T follicular helper cell (primary cell): ENCODE data around the gene CELF1.
"Not testable (repeated sequence)": the region's sequence is repeated elsewhere in the genome, so short reads cannot be mapped to it uniquely, and the experiment has no call there.

Source experiments
- DNase-seq: peaks from one replicate; pipeline ENCODE4 v3.0.0-alpha.2; 2020; ENCODE audit warnings: low read depth

Gene CELF1

DNA sequence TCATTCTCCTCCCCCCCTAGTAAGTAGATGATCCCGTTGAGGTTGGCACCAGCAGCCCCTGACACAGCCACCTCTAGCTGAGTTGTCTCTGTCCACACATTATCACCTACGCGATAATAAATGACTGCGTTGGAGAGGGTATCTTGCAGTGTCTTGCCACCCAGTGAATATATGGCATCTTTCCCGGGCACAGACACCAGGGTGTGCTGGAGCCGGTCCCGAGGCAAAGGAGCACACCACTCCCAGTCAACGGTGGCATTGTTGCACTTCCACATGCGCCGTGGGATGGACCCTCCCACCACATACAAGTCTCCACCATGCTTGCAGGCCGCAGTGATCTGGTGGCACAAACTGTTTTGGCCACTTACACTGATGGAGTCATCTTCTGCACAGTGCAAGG is 20.4 kb upstream of the CELF1 start:
- no peak for DNase-seq

DNA sequence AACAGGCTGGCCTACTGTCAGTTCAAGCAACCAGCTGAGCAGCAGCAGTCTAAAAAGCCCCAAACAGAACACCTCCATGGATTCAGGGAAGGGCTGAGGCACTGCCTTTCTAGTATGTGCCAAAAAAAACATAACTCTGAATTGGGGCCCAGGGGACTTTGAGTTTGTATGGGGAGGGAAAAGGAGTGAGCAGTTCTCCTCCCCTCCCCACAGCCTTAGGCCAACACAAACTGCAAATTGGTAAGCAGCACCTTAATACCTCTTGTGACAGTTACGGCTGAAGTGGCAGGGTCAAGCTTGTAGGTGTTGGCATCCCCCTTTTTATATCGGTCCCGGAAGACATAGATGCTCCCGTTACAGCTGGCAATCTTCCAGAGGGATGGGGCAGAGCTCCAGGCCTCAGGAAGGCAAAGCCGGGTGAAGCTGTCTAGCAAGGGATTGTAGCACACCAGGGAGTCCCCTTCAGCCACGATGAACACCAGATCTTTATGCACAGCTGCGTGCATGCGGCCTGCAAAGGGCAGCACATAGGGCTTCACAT is 19.9 kb upstream of the CELF1 start:
- no peak for DNase-seq

DNA sequence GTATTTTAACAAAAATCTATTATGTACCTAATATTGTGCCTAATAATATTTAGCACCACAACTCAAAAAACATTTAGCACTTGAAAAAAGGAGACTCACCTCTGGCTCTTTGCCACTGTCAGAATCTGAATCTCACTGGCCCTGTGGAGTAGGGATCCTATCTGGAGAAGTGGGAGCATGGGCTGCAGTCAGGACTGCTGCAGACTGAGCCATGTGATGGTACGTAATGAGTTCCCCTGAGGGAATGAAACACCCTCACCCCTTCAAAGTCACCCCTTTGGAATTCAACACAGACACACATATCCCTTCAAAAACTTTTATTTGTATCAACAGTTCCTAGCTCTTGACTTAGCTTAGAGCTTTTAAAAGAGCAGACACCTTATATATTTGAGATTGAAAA is 19.0 kb upstream of the CELF1 start:
- DNase-seq: no peak

DNA sequence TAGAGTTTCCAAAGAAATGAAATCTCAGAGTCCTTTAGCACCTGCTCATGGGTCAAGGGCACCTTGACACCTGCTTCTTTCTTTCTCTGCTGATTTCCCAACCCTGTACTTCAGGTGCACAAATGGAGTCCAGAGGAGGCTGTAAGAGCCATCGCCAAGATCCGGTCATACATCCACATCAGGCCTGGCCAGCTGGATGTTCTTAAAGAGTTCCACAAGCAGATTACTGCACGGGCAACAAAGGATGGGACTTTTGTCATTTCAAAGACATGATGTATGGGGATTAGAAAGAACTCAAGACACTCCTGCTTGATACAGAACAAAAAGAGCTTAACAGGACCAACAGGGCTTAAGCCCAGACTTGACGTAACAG is 18.4 kb upstream of the CELF1 start:
- DNase-seq: no peak

DNA sequence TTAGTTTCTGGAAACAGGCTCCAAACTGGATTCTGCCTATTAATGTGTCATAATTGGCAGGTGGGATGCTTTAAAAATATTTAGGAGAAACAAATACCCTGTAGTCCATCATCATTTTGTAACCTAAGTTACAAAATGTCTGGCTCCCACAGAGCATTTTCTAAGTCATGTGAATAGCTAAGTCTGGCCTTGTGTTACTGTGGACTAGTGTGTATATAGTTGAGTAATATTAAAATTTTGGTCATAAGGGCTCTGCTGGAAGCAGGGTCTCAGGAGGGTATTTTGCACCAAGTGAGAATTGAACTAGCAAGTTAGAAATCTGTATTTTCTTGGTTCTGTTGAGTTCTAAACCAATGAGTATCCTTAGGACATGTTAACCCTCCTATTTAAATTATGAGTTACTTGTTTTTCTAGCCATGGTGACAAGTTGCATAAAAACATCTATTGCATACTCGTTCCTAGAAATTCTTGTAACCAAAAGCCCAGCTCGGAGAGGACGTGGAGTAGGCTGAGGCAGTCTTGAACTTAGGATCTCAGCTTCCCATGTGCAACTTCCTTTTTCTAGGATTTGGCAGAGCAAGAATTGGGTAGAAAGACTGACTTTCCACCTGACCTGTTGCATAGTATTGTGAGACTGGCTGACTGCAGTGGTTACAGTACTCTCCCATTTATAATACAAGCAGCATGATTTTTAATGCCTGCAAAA is 17.9 kb upstream of the CELF1 start:
- DNase-seq: no peak

DNA sequence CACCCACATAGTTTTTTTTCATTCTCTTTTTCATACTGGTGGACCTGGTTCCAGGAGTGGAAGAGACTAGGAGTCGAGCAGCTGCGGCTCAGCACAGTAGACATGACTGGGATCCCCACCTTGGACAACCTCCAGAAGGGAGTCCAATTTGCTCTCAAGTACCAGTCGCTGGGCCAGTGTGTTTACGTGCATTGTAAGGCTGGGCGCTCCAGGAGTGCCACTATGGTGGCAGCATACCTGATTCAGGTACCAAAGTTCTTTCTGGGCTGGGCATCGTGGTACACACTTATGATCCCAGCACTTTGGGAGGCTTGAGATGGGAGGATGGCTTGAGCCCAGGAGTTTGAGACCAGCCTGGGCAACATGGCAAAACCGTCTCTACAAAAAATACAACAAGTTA is 16.7 kb upstream of the CELF1 start:
- no peak for DNase-seq

DNA sequence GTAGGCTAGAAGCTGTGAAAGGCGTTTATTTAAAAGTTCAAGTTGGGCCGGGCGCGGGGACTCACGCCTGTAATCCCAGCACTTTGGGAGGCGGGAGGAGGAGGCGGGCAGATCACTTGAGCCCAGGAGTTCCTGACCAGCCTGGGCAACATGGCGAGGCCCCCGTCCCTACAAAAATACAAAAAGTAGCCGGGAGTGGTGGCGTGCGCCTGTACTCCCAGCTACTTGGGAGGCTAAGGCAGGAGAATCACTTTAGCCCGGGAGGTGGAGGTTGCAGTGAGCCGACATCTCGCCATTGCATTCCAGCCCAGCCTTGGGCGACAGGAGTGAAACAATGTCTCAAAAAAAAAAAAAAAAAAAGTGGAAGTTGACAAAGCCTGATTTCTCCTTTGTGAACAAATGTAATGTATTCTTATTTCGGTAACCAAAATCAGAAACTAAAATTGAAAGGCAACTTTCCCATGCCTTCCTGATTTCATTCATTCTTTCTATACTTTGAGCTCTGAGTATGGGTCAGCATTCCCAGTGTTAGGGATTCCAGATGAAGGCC is 13.3 kb upstream of the CELF1 start:
- no peak for DNase-seq

DNA sequence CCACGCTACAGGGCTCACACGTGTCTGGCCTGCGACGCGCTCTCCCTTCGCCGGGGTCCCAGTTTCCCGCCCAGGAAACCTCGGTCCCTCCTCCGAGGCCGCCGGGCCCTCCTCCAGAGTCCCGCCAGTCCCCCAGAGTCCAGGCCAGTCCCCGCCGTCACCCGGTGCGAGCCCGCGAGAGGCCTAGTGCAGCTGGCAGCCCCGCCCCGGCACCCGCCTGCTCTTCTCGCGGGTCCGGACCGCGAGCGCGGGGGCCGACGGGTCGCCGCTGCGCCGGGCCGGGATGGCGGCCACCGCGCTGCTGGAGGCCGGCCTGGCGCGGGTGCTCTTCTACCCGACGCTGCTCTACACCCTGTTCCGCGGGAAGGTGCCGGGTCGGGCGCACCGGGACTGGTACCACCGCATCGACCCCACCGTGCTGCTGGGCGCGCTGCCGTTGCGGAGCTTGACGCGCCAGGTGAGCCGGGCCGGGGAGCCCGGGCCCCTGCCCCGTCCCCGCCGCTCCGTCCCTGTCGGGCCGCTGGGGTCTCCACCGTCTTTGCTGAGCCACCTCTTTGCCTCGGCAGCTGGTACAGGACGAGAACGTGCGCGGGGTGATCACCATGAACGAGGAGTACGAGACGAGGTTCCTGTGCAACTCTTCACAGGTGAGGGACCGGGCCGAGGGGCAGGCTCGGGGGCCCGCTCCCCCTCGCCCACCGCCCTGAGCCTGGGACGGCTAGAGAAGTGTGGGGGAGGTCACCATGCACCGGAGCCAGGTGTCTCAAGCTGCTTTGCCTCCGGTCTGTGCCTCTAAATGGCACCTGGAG is 12.6 kb upstream of the CELF1 start, which contains the start of gene PTPMT1:
PTPMT1 (plus strand) TSS at position 260 of the 809 bp plus-strand sequence; CDS start at position 284, 24 bp downstream.
- DNase-seq: peak; percentile 26

DNA sequence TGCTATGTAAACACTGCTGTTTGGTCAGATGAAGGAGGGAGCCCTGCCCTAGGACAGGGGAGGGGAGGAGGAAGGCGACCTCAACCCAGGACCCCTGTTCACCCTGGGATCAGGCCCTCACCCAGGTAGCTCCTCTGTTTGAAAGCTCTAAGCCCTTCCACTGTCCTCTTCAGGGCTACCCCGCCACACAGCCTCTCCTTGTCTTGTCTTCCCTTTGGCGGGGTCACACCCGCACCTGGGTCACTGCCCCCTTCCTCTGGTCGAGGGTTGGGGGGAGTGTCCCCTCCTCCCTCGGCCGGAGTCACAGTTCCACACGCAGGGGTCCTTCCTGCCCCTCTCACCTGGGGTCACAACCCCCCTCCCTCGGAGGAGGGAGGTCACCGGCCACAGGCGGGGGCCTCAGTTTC is 12.0 kb upstream of the CELF1 start:
- no peak for DNase-seq

DNA sequence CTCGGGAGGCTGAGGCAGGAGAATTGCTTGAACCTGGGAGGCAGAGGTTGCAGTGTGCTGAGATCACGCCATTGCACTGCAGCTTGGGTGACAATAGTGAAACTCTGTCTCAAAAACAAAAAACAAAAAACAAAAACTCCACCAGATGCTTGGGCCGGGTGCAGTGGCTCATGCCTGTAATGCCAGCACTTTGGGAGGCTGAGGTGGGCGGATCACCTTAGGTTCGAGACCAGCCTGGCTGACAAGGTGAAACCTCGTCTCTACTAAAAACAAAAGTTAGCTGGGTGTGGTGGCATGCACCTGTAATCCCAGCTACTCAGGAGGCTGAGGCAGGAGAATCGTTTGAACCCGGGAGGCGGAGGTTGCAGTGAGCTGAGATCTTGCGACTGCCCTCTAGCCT is 11.4 kb upstream of the CELF1 start:
- DNase-seq: not testable (repeated sequence)

DNA sequence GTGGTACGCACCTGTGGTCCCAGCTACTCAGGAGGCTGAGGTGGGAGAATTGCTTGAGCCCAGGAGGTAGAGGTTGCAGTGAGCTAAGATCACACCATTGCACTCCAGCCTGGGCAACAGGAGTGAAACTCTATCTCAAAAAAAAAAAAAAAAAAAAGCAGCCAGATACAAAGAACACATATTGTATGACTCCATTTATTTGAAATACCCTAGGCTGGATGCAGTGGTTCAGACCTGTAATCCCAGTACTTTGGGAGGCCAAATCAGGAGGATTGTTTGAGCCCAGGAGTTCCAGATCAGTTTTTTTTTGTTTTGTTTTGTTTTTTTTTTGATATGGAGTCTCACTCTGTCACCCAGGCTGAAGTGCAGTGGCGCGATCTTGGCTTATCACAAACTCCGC is 9.5 kb upstream of the CELF1 start:
- not testable (repeated sequence) for DNase-seq

DNA sequence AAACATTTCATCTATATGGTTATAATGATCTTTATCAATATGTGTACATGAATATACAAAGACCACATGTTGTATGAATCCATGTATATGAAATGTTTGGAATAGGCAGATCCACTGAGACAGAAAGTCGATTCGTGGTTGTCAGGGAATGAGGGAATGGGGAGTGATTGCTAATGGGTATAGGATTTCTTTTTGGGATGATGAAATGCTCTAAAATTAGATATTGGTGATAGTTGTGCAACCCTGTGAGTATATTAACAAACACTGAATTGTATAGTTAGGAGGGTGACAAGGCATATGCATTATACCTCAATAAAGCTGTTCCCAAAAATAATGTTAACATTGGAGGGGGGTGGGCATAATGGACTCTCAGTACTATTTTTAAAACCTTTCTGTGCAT is 7.5 kb upstream of the CELF1 start:
- DNase-seq: no peak

DNA sequence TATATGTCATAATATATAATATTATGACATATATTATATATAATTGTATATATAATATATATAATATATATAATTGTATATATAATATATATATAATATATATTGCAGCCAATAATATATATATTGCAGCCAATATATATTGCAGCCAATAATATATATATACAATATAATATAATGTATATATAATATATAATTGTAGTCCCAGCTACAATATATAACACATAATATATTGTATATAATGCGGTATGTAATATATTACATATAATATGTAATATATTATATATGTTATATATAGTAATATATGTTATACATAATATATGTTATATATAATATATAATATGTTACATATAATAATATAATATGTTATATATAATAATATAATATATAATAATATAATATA is 5.8 kb upstream of the CELF1 start:
- DNase-seq: no peak

DNA sequence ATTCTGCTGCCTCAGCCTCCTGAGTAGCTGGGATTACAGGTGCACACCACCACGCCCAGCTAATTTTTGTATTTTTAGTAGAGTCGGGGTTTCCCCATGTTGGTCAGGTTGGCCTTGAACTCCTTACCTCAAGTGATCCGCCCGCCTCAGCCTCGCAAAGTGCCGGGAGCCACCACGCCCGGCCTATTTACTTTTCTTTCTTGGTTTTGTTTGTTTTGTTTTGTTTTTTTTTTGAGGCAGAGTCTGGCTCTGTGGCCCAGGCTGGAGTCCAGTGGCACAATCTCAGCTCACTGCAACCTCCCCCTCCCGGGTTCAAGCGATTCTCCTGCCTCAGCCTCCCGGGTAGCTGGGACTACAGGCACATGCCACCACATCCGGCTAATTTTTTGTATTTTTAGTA is 4.1 kb upstream of the CELF1 start:
- not testable (repeated sequence) for DNase-seq

DNA sequence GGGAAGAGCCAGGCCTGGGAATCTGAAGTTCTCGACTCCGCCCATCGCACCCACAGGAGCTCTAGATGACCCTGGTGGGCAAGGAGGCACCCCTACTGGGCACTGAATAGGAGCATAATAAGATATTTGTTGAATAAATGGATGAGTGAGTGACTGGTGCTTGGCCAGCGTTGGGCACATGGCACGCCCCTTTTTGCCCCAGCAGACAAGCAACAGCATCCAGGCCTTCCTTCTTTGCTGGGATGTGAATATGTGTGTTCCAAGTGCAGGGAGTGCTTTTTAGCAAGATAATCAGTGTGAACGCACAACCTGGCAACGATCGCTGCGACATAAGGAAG is 443 bp upstream of the CELF1 start:
- DNase-seq: no peak

DNA sequence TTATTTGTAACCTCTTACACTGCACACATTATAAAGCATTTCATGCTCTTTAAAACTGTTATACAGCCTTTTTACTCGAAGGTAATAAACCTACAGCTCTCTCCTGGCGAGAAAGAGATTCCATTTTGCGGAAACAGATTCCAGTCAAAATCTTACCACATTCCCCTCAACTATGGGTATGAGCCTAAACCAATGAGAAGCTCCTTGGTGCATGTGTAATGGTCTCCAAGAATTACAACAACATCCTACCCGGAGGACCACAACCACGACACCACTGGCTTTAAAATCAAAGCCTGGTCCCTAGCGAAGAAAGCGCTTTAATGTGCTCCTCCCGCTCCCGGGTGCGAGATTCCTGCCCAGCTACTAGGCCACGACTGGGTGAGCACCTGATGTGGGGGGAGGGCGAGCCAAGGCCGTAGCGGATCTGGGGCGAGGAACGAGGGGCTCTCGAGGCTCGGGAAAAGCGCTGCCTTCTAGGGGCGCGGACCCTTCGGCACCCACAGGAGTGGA is 821 bp downstream of the CELF1 start:
- DNase-seq: no peak

DNA sequence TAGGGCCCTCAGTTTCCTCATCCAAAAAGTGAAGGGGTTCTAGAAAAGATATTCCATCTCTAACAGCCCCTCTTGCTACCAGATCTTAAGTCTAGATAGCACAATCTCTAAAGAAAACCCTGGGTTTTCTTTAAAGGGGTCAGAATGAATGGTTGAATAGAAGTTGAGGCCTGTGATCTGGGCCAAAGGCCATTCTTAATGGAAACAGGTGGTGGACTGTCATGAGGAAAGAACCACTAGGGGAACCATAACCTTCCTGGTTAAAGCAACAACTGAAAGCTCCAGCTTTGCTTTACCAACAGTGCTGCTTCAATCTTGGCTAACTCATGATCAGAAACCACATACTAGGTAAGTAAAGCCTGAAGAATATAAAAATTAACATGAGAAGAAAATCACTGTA is 1.8 kb downstream of the CELF1 start:
- DNase-seq: no peak

DNA sequence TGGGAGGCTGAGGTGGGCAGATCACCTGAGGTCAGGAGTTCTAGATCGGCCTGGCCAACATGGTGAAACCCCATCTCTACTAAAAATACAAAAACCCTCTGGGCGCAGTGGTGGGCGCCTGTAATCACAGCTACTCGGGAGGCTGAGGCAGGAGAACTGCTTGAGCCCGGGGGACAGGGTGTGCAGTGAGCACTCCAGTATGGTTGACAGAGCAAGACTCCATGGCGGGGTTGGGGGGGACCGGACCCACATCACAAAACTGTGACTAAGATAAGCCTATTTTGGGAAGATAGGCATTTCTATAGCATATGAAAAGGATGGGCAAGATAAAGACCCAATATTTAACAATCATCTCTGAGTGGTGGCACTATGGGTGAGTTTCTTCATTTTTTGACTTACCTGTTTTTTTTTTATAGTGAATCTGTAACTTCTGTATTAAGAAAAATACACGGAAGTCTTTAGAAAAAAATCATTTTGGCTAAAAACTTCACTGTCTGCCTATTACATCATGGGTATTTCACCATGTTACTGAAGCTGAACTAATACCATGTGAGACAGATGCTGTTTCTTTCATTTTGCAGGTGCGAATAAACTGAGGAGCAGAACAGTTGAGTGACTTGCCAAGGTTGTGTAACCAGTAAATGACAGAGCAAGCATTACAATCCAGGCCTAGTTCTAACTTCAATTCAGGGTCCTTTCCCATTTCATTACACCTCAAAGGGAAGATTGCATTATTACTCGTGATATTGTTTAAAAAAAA is 2.5 kb downstream of the CELF1 start:
- DNase-seq: no peak

DNA sequence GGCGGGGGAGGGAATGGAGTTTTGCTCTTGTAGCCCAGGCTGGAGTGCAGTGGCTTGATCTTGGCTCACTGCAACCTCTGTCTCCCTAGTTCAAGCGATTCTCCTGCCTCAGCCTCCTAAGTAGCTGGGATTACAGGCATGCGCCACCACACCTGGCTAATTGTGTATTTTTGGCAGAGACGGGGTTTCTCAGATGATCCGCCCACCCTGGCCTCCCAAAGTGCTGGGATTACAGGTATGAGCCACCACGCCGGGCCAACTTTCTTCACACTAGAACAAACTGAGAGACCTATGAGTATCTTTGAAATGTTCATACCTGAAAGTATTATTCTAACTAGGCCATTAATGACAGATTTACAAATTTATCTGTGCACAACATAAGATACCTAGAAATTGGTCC is 6.7 kb downstream of the CELF1 start:
- not testable (repeated sequence) for DNase-seq

DNA sequence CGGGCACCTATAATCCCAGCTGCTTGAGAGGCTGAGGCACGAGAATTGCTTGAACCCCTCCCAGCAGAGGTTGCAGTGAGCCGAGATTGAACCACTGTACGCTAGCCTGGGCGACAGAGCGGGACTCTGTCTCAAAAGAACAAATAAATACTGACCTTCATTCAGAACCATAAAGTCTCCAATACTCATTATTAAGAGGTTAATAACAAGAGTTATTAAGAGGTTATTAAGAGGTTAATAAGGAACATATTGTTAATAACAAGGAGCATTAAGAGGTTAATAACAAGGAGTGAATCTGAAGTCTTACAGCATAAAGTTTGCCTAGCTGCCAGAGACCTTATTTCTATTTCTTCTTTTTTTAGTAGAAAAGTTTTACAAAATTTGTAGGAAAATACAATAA is 7.6 kb downstream of the CELF1 start:
- DNase-seq: no peak

DNA sequence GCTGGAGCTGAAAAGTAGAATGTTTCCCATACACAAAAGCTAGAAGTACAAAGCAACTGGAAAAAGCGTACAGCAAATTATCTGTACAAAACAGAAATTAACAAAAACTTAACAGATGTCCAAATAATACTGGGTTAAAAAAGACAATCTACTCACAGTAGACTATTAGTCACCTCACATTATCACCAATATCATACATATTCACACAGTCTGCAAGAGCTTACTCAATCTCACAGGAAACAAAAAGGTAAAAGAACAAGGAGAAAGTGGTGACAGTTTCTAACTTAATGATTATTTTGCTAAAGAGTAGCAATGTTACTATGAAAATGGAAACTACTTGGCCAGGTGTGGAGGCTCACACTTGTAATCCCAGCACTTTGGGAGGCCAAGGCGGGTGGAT is 11.9 kb downstream of the CELF1 start:
- no peak for DNase-seq

DNA sequence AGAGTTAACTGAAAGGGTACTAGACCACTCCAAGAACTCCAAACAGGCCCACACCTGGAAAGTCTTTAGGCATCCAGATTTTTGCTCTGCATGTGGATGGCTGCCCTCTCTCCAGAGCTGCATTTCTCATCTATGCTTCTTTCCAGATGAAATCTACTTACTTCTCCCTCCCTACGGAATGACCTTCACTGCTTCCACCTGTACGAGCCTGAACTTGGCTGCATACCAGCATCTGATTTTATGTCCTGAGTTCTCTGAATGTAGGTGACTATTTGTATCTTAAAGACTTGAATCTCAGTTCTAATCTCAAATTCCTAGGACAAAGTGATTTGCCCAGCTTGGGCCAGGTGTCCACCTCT is 13.3 kb downstream of the CELF1 start:
- DNase-seq: no peak
